ENCODE data around the gene NOTUM. TPM values are rescaled to one million over a fixed set of nuclear protein-coding genes. Genes with fewer than 3 reads are reported as not detected.

NOTUM gene
- total RNA-seq, 2 experiments from 2014 or later = 0.88 to 4.4 TPM

DNA sequence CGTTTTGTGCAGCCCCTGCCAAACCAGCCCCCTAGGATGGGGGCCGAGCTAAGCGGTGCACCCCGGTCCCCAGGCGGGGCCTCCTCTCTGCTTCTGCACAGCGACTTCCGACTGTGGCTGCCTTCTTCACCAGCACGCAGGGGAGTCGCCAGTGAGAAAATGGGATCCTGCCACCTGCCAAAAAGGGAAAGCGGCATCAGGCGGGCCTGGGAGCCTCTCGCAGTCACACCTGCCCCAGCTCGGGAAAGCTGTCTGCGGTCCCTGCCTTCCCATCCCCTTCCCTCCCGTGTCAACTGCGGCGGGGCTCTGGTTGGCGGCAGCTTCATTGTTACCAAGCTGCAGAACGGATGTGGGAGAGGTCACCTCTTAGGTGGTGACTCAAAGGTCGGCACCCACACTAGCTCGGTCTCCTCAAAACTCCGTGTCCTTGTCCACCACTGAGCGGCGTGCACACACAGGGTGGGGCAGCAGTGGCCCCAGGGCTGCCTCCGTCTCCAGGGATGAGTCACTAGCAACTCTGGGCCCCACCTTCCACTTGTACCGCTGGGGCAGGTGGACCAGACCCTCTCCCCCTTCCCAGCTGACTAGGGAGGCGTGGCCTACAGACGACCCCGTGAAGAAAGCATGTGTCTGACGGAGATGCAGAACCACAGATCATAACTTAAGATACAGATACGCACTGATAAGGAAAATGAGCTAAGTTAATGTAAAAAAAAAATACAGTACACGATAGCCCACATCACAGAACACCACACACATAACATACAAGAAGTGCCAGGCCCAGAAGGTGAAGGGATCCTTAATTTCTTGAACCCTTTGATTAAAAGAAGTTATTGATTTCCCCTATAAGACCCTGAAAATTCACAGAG, 48.3 kb downstream of the NOTUM start:
- Histone ChIP-seq H3K27ac (ENCODE audit: low read depth, low read length, poor library complexity, severe bottlenecking) (no peak overlapping the region), H3K4me2 (ENCODE audit: low read length) (no peak overlapping the region), H3K4me1 (ENCODE audit: insufficient read depth, low read length, poor library complexity, severe bottlenecking) (peaks cover 23% of the 10 kb centered on the region), H2AFZ (ENCODE audit: low read length) (no peak overlapping the region), H4K20me1 (ENCODE audit: insufficient read depth, low read length) (peaks cover 8% of the 10 kb centered on the region), H3K9me3 (ENCODE audit: low read length) (no peaks in the 10 kb centered on the region), H3K79me2 (ENCODE audit: insufficient read depth, low read depth, low read length) (peaks cover 17% of the 10 kb centered on the region), H3K9me2 (ENCODE audit: insufficient read depth, low read length) (no peaks in the 10 kb centered on the region), H3K36me3 (ENCODE audit: insufficient read depth, low read length) (peaks cover 63% of the 10 kb centered on the region), H3K4me3 (ENCODE audit: low read depth, low read length, poor library complexity, severe bottlenecking) (no peak overlapping the region)
- no TSS peak for BruUV-seq (replicated peaks)
- ChIA-PET CTCF (ENCODE audit: unreplicated experiment) (no interaction called here), POLR2A (interaction anchor here (0.9 kb wide), 1 partner anchor 42 kb away, joined by 4 read pairs; the partner anchor contains the start of gene ARHGDIA)
- intact Hi-C loops (cut with micrococcal nuclease; ENCODE audit: unreplicated experiment) = no loop called here
- TF ChIP-seq, protein P1, sequence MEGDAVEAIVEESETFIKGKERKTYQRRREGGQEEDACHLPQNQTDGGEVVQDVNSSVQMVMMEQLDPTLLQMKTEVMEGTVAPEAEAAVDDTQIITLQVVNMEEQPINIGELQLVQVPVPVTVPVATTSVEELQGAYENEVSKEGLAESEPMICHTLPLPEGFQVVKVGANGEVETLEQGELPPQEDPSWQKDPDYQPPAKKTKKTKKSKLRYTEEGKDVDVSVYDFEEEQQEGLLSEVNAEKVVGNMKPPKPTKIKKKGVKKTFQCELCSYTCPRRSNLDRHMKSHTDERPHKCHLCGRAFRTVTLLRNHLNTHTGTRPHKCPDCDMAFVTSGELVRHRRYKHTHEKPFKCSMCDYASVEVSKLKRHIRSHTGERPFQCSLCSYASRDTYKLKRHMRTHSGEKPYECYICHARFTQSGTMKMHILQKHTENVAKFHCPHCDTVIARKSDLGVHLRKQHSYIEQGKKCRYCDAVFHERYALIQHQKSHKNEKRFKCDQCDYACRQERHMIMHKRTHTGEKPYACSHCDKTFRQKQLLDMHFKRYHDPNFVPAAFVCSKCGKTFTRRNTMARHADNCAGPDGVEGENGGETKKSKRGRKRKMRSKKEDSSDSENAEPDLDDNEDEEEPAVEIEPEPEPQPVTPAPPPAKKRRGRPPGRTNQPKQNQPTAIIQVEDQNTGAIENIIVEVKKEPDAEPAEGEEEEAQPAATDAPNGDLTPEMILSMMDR (conservative IDR thresholded peaks at IDR 0.05; ENCODE audit: low read length) = no peak
- no peak for TF ChIP-seq EZH2phosphoT487 (IDR thresholded peaks at IDR 0.05; ENCODE audit: borderline replicate concordance, low read depth, low read length)
- no peak for DNase-seq (ENCODE audit: low spot score)

DNA sequence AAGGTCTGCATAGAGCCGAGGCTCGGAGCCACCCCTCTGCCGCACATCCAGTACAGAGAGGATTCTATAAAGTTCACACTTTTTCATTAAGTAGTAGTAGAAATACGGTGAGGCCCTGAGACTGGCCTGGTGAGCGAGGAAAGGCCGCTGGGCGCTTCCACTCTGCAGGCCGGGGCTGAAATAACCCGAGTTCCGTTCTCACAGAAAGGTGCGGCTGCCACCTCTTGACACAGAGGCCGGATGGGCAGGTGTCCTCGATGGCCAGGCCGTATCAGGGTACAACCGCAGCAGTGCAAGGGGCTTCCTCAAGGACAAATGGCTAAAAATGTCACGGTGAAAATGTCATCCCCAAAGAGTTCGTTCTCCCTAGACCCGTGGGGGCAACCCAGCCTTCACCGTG, 49.0 kb downstream of the NOTUM start:
- peak overlapping the region; percentile 14 for H3K4me3 ChIP-seq (ENCODE audit: low read depth, low read length, poor library complexity, severe bottlenecking)

More for the DNA sequence above, 49.0 kb downstream of the NOTUM start:
- peaks cover 3% of the 10 kb centered on the region for H4K20me1 ChIP-seq (ENCODE audit: insufficient read depth, low read length)
- H3K4me2 ChIP-seq (ENCODE audit: low read length) = no peak overlapping the region; the same call in 1 of the 2 replicates
- ChIA-PET CTCF (ENCODE audit: unreplicated experiment) (no interaction called here), POLR2A (no interaction called here)
- H2AFZ ChIP-seq (ENCODE audit: low read length) = no peak overlapping the region
- TF ChIP-seq, protein P1 (conservative IDR thresholded peaks at IDR 0.05; ENCODE audit: low read length) = no peak
- no peak for TF ChIP-seq EZH2phosphoT487 (IDR thresholded peaks at IDR 0.05; ENCODE audit: borderline replicate concordance, low read depth, low read length)
- no peak overlapping the region for H3K27ac ChIP-seq (ENCODE audit: low read depth, low read length, poor library complexity, severe bottlenecking)
- H3K9me2 ChIP-seq (ENCODE audit: insufficient read depth, low read length) = no peaks in the 10 kb centered on the region
- no peak for DNase-seq (ENCODE audit: low spot score)
- H3K9me3 ChIP-seq (ENCODE audit: low read length) = no peaks in the 10 kb centered on the region
- TSS peak; percentile 62 for BruUV-seq (replicated peaks)
- peaks cover 20% of the 10 kb centered on the region for H3K4me1 ChIP-seq (ENCODE audit: insufficient read depth, low read length, poor library complexity, severe bottlenecking)
- peaks cover 10% of the 10 kb centered on the region for H3K79me2 ChIP-seq (ENCODE audit: insufficient read depth, low read depth, low read length)
- intact Hi-C loops (cut with micrococcal nuclease; ENCODE audit: unreplicated experiment) = loop anchor here (1.0 kb wide), 2 partner anchors 21 to 43 kb away; partner anchors contain the start of genes ALYREF and ANAPC11
- peaks cover 70% of the 10 kb centered on the region for H3K36me3 ChIP-seq (ENCODE audit: insufficient read depth, low read length)
